GM21786 (cell line): ENCODE results near the gene NRDC.

Experiments used
- ATAC-seq: cut with Tn5 transposase; IDR thresholded peaks from one replicate; pipeline ENCODE4 v1.9.1; 2021; ENCODE audit not compliant: unreplicated experiment

Gene NRDC

GRCh38 chr1:51776408-51776807 lies 102.1 kb downstream of the NRDC start:
- no peak for ATAC-seq

DNA sequence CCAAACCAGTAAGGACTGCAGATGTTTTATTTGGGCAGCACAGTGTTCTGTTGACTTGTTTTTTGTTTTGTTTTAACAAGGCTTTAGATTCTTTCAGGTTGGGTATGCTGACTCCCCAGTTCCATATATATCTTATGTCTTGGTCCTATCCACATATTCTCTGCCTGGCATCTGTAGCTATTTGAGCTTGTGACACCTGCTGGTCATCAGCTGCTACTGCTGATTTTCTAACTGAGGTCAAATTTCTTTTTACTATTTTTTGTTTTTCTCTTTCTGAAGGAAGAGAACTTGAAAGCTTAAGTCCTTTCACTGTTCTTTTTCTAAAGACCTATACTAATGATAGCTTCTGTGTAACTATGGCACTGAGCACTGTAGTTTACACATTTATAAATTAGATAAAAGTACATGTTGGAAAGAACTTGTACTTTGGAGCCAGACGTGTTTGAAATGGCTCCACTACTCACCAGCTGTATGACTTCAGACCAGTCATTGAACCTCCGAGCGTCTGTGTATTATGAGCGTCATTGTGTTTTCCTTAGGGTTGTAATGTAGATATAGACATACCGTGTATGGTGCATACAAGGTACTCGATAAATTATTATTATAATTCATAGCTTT lies 109.4 kb downstream of the NRDC start:
- ATAC-seq: no peak

DNA sequence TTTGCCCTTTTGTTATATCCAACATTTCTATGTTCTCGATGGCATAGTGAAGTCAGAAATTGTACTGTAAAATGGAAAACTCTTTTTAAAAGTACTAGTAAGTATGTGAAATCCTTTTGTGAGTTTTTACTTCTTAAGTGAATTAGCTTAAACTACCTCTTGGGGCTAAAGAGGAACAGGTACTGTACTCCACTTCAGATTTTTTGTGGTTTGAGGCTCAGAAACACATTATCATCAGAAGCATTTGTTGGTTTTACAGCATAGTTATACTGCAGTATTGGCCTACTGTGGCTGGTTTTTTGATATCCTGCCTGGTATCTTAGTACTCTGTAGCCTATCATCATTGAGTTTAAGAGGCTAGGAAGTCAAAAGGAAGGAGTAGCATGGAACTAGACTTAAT lies 117.2 kb downstream of the NRDC start:
- no peak for ATAC-seq

- no peak for ATAC-seq
Measured at GRCh38 chr1:51760872-51761271, 117.7 kb downstream of the NRDC start.

GRCh38 chr1:51758310-51758709 lies 120.2 kb downstream of the NRDC start:
- ATAC-seq: no peak

- ATAC-seq: no peak
Measured at GRCh38 chr1:51756290-51756689, 122.2 kb downstream of the NRDC start.

DNA sequence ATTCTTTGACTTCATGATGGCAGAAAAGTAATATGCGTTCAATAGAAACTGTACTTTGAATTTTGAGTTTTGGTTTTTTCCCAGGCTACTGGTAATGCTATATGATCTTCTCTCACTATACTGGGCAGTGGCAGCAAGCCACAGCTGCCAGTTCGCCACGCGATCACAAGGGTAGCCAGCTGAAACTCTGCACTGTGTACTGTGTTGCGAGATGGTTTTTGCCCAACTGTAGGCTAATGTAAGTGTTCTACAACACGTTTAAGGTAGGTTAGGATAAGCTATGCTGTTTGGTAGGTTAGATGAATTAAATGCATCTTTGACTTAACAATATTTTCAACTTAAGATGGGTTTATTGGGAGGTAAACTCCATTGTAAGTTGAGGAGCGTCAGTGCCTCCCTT lies 123.1 kb downstream of the NRDC start:
- no peak for ATAC-seq

DNA sequence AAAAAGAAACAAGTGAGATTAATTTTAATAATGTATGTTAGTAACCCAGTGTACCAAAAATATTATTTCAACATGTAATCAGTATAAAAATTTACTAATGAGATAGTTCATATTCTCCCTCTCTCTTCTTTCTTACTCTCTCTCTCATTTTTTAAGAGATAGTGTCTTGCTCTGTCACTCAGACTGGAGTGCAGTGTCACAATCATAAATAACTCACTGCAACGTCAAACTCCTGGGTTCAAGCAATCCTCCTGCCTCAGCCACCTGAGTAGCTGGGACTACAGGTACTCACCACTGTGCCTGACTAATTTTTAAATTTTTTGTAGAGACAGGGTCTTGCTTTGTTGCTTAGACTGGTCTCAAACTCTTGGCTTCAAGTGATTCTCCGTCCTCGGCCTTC lies 123.9 kb downstream of the NRDC start:
- ATAC-seq: no peak

GRCh38 chr1:51753969-51754368 lies 124.6 kb downstream of the NRDC start:
- no peak for ATAC-seq

GRCh38 chr1:51752073-51752948 lies 126.2 kb downstream of the NRDC start:
- no peak for ATAC-seq

GRCh38 chr1:51750729-51751128 lies 127.8 kb downstream of the NRDC start:
- no peak for ATAC-seq

DNA sequence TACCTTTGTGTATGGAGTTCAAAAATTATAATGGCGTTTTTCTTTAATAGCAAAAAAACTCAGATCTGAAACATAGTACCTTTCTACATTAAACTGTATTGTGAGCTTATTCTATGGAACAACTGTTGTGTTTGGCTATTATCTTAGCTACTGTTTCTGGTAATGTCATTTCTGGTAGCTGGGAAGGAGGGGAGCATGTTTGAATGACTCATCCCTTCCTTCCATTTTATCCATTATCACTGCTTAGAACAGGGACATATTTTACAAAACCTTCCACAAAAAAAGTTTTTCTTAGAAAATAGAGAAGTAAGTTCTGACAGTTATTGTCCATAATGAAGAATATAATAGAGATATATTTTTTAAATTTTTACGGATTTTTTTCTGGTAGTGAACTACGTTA lies 128.3 kb downstream of the NRDC start:
- no peak for ATAC-seq

DNA sequence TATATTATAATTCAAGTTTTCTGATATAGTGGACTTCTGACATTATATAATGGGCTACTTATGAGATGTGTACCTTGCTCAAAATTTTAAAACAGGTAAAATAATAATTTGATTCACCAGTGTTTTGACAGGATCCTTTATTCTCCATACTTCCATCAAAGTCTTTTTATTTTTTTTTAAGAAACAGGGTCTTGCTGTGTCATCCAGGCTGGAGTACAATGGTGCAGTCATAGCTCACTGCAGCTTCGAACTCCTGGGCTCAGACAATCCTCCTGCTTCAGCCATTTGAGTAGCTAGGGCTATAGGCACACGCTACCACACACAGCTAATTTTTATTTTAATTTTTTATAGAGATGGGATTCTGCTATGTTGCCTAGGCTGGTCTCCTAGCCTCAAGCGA lies 129.4 kb downstream of the NRDC start:
- no peak for ATAC-seq

- ATAC-seq: no peak
Measured at GRCh38 chr1:51745304-51745570, 133.3 kb downstream of the NRDC start.

DNA sequence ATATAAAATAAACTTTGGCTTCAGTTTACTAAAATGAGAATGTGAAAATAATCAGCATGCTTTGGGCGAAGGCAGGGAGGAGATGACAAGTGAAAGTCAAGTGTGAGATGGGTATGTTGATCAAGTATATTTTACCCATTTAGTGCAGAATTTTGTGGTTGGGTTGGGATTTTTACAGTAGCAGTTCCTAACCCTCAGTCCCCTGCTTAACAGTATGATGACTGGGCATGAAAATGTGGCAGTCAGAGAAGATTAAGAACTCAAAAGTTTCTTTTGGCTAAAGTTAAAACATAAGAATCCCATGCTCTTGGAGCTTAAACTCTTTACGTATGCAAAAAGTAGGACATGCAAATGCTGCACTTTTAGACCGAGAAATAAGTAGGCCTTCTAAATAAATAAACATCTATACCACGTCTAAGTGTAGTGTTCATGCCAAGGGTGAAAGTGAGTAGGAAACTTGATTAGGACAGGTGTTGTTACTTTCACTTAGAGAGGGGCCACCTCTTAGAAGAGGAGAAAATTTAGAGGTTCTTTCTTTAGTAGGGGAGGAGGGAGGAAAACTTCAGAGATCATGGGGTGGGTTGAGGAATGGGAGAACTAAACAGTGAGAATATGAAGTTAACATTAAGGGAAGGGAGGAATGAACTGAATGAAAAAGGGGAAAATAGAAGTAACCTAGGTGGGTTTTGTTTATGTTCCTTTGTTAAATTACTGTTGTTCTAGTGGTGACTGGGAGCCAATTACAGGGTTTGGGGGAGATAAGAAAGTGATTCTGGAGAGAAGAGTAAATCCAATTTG lies 133.8 kb downstream of the NRDC start:
- ATAC-seq: peak; percentile 63

GRCh38 chr1:51741121-51741681 lies 137.3 kb downstream of the NRDC start:
- no peak for ATAC-seq

DNA sequence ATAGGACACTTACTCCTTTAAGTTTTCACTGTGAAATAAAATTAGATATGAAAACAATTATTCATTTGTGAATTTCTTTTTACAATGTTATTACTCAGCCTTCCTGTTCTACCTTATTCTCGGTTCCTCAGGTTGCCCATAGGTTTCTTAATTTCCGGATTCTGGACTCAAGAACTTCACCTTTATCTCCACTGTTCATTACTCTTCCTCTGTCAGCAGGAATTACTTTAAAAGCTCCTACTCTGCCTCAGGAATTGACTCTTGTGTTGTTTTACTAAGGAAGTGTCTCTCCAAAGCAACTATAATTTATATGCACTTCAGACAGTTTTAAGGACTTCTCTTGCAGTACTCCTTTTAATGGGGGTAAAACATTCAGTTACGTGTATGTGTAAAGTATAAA lies 137.9 kb downstream of the NRDC start:
- ATAC-seq: no peak
